Smooth muscle cell of the brain vasculature (primary cell): ENCODE measurements around the gene ZNF343.
"Not testable (repeated sequence)": the region's sequence is repeated elsewhere in the genome, so short reads cannot be mapped to it uniquely, and the experiment has no call there.

ENCODE experiments used
- DNase-seq: peaks from one replicate; pipeline ENCODE4 v3.0.0-alpha.2; 2012; ENCODE audit warnings: low read depth, low spot score

ZNF343 gene

DNA sequence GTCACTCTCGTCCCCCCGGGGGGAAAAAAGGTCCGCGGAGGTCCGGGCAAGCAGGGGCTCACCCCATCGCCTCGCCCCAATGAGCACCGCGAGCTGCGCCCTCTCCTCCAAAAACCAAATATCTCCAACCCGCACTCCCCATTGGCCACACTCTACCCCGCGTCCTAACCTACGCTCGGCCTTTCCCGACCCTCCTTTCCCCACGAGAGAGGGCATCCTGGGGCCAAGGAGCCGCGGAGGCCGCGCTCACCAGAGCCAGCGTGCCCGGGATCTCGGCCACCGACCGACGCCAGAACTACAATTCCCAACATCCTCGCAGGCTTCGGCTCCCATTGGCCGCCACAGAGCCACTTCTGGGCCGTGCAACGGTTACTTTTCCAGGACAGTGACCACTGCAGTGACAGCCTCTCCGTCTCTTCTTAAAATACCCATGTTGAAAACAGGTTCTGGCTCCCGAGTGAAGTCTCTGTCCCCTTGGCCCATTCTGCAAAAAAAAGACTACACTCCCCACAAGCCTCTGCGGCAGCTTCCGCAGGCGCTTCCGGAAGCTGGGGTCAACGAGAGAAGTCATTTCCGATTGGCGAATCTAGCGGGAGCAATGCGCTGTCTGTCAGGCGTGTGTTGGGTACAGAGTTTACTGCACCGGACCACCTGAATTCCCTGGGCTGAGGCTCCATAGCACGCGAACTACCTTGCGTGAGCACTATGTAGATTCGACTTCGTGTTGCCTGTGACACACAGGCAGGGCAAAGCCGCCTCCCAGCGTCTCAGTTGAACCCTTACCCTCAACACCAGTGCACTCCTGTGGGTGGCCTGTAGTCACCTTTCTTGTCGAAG lies at the start of gene ZNF343:
TSS of gene ZNF343 (minus strand) at position 285 of the 837 bp plus-strand sequence. CDS start 15,020 bp downstream, outside the sequence.
- DNase-seq: peak; percentile 40

DNA sequence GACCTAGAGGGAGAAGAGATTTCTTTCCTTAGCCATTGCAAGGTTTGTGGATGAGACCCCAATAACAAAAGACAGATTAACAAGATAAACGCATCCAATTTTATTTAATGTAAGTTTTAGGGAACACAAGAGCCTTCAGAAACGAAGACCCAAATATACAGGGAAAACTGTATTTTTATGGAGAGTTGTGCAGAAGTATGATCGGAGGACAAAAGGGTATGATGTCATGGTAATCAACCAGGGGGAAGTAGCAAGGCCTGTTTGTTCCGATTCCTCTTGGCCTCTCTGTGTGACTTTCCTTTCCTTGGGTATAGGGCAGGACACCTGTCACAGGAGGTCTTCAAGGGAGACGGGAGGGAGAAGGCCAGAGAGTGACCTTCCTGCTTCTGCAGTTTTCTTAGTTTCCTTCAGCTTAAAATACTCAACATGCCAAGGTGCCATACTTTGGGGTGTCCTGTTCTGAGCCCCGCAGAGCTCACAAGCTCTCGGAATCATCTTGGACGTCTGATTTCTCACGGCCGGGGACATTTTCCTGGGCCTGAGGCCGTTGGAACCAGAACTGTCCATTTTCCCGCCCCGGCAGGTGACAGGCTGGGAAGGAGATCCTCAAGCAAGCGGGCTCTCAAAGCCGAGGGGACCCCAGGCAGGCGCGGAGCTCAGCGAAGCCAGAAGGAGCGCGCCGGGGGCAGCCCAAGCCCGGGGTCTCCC lies 49.3 kb upstream of the ZNF343 start:
- no peak for DNase-seq

DNA sequence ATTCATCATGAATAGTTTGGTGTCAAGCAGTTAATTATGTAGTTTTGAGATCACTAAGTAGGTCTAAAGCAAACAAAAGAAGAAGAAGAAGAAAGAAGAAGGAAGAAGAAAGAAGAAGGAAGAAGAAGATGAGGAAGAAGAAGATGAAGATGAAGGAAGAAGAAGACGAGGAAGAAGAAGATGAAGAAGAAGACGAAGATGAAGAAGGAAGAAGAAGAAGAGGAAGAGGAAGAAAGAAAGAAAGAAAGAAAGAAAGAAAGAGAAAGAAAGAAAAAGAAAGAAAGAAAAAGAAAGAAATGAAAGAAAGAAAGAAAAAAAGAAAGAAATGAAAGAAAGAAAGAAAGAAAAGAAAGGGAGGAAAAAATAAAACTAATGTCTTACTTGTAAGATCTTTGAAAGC lies 36.9 kb upstream of the ZNF343 start:
- no peak for DNase-seq

DNA sequence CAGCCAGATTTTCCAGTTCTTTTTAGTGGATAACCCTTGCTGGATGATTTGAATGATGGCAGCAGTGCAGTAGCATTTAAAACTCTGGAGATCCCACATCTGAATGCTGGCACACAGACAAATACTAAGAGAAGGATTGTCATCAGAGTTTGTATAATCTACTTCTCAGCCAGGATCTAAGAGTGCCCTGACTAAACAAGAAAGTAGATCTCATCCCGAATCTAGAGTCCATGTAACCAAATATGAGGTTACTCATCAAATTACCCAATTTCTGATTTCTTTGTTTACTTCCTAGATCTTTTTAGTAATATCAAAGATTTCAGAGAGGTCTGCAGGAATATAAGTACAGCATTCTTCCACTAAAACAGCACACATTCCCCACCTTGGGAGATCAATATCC lies 35.5 kb upstream of the ZNF343 start:
- no peak for DNase-seq

DNA sequence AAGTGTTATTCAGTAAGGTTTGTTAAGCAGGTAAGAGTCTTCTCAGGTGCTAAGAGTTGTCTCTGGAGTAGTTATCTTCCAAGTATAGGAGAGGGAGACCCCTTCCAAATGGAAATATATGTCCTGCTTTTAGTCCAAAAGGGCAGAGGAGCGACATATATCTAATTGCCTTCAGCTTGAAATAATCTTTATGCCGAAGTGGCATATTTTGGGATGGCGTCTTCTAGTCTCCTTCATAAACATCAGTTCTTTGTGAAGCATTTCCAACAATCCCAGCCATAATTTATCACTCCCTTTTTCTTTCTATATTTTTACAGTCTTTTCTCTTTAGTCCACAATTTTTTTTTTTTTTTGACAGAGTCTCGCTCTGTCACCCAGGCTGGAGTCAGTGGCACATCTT lies 33.6 kb upstream of the ZNF343 start:
- no peak for DNase-seq

DNA sequence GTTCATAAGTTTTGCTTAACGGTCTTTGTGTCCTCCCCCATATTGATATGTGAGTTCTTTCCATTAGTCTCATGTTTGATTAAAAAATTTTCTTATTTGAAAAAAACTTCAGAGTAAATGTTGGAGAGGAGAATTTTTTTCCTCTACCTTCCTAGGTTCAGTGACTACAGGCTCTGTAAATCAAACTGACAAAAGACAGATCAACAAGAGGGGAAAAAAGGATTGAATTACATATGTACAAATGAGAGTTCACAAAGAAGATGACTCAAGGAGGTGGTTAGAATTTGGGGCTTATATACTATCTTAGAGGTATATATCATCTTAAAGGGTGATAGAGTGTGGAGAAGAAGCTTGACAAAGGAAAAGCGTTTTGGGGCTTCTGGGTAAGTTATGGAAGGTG lies 33.2 kb upstream of the ZNF343 start:
- no peak for DNase-seq

DNA sequence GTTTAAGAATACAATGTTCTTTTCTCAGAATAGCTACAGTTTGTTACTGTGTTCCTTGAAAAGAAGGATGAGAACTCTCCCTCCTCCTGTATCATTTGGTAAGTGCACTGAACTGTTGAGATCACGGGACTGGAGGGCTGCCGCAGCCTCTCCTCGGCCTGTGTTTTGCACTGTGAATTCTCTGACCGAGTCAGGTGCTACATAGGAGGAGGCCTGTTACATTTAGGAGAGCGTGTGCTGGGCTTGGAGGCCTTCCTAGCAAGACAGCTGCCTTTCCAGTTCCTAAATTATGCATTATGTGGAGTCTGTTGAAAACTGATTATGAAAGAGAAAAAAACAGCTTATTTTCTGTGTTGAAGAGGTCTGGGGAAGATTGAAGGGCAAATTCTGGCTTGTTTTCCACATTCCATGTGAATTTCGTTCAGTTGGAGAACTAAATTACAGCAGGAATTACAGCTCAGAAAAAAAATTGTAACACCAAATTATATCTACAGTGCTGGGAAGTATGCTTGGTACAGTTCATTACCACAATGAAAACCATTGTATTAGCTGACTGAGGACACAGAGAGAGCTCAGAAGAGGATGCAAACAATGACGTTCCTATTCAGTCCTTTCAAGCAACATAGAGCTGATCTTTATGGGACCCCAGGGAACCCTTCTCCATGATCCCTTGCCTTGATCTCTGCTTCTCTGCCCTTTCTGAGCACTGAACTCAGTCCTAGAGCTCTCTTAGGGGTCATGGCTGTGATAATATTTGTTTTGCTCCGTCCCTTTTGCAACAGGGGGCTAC lies 30.4 kb upstream of the ZNF343 start:
- DNase-seq: no peak

DNA sequence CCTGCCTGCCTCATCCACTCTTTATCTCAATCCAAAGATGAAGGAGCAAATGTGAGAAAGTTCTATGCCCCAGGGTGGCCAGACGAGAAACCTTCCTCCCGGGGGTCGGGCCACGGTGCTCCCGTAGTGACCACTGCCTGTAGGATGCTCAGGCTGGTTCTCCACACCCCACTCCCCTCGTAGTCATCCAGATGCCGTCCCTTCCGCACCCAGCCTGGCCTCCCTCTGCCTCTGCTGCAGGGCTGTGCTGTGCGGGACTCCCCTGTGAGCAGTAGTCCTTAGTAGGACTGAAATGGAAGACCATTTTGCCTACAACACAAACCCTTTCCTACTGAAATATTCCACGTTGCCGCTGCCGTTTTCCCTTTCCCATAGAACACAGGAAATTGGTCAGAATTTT lies 29.6 kb upstream of the ZNF343 start:
- DNase-seq: no peak

DNA sequence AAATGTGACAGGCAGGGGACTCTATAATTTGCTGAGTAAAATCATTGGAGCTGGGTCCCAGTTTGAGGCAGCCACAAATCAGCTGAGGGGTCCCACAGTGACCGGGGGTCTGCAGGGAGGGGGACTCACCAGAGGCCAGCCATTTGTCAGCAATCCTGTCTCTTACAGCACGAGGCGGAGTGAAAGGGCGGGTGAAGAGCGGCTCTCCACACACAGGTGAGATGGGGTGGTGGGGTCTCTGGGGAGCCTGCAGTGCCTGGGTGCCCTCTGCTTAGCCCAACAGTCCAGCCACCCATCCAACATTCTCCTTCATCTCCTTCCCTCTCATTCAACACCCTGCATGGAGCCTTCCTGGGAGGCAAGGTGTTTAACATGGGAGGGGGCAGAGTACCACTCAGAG lies 28.4 kb upstream of the ZNF343 start:
- no peak for DNase-seq

DNA sequence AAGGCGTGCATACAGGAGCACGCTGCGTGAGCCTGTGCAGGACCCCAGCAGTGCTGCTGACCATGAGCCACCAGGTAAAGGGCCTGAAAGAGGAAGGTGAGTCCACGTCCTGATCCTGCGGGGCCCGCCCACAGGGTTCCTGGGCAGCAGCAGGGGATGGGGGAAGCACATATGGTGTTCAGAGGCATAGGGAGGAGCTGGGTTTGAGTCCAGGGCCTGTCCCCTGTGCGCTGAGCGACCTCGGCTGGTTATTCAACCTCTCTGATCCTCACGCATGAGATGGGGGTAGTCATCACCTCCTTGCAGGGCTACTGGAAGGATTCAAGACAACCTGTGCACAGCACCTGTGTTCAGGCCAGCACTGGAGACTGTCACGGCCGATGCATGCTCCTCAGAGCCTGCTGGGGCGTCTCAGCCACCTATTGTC lies 27.9 kb upstream of the ZNF343 start, which contains the start of gene TMC2:
TSS of gene TMC2 (plus strand) at position 14 of the 427 bp plus-strand sequence. CDS start at position 63, 49 bp downstream.
- no peak for DNase-seq

DNA sequence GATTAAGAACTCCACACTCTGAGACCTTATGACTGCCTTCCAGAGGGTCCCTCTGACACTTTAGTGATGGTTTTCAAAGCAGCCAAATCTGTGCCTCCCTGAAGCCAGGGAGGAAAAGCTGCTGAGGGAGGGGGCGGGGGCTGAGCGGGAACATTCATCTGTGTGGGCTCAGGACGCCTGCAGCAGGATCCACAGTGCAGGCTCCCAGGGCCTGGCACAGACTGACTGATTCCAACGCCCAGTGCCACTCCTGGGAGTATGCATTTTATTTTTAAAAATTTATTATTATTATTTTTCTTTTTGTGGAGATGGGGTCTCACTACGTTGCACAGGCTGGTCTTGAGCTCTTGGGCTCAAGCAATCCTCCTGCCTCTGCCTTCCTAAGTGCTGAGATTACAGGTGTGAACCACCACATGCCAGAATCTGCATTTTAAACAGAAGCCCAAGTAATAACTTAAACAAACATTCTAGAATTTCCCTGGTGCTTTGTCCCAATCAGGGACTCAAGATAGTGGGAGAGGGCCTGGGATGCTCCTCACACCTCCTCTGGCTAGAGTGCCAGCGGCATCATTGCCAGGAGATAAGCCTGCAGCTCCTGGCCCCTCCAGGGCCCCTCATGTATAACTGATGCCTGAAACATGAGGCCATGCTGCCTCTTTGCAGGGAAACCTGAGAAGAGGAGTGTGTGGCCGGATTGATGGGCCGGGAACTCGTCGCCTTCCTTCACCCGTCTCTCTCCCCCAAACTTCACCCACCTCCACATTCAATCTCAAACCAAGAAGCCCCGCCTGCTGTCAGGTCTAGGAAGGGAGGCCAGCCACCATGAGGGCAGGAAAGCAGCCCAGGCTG lies 27.2 kb upstream of the ZNF343 start:
- DNase-seq: no peak

DNA sequence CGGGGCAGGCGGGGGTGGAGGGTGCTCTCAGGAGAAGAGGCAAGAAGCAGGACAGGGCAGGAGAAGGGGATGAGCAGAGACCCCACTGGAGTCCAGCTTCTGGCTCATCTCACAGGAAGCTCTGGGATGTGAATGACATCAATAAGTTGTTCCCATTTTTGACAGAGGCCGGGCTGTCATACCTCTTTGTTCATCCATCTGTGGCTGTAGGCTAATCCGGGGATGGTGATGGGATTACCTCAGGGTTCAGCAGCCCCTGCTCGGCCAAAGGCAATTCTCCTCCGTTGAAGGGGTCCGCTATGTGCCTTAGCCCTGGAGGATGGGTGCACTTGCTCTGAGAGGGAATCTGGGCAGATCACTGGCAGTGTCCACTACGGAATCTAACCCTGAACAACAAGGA lies 24.4 kb upstream of the ZNF343 start:
- DNase-seq: no peak

DNA sequence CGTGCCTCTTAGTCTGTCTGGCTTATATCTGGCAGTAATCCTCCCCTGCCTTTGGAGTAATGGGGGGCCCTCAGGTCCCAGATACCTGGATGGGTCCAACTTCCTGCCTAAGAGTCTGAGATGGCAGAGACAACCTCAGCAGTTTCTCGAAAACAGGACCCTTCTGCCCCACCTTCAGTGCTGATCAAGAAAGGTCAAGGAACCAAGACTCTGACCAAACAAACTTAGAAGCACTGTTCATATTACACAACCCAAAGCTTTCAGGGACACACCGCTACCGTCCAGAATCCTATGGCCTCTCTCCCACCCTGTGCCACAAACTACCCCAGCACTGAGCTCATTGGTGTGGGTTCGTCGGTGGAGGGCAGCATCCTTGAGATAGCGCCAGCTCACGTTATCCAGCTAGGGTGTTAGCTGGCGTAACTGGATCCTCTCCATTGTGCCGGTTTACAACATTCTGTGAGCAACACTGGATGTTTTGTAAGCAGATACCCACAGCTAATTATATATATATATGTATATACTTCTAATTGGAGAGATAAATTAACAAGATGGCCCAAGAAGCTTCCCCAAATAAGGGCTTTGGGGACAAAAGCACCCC lies 20.1 kb upstream of the ZNF343 start:
- DNase-seq: no peak

DNA sequence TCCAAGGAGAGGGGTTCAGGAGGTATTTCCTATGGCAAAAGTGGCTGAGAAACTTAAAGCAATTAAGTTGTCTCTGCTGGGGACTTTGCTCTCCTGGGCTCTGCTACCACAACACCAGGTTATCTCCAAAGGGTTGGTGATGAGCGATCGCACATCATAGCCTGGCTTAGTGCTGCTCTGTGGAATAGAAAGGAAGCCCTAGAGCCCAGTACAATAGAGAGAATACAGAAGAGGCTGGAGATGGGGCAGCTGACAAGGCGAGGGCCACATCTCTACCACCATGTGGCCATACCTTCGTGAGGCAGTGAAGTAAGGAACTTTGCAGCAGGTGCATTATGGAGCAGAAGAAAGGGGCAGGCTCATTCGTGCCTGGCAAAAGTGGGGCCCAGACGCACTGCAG lies 19.0 kb upstream of the ZNF343 start:
- no peak for DNase-seq

DNA sequence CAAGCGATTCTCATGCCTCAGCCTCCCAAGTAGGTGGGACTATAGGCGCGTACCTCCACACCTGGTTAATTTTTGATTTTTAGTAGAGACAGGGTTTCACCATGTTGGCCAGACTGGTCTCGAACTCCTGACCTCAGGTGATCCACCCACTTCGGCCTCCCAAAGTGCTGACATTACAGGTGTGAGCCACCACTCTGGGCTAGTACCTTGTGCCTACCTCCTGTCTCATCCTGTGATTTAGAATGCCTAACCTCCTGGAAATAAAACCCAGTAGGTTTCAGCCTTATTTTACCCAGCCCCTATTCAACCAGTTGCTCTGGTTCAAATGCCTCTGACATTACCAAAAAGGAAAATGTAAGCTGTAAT lies 17.5 kb upstream of the ZNF343 start:
- DNase-seq: not testable (repeated sequence)

DNA sequence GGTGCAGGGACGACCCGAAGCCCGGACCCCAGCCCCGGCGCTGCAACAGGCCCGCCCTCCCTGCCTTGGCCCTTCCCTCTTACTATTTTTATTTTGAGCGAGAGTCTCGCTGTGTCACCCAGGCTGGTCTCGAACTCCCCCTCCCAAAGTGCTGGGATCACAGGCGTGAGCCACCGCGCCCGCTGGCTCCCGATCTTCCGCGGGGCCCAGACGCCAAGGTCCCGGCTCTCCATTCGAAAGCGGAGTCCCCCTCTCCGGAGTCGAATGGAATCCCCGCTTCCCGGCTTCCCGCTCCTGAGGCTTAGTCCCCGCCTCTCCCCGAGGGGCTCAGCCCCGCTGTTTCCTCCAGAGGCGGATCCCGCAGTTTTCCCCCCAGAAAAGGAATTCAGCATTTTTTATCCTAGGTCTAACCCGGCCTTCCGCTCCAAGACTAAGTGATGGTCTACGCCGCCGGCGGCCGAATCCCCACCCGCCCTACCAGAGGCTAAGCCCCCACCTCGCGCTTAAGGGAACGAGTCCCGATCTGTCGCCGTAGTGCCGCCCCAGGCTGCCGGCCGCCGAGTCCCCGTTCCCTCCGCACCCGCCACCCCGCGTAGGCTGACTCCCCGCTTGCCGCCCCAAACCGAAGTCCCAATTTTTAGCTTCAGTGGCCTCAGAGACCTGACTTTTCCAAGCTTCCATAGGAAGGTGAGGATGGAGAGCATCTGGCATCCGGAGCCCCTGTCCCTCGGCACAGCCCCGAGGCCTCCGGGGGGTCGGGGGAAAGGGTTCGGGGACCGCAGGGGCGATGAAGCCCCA lies 16.2 kb upstream of the ZNF343 start:
- no peak for DNase-seq

DNA sequence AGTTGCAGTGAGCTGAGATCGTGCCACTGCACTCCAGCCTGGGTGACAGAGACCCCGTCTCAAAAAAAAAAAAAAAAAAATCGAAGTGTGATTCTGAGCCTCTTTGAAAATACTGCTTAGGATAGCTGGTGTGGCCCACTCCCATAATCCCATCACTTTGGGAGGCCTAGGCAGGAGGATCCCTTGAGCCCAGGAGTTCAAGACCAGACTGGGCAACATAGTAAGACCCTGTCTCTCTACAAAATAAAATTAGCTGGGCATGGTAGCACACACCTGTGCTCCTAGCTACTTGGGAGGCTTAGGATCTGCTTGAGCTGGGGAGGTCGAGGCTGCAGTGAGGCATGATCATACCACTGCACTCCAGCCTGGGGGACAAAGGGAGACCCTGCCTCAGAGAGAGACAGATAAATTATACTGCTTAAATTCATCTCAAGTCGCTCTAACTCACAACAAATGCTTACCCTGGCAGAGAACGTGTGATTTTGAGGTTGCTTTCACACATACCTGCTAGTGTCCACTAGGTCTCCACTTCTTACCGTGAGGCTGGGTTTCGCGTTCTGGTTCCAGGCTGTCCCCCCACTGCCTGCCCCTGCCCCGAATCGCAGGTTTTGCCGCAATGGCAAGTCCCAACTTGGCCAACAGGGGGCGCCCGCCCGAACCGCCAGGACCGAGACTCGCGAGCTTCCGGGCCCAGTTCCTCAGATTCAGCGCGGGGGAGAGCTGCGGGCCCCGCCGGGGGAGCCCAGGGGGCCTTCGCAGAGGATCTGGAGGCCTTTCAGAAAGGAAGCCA lies 15.4 kb upstream of the ZNF343 start:
- peak; percentile 55 for DNase-seq

DNA sequence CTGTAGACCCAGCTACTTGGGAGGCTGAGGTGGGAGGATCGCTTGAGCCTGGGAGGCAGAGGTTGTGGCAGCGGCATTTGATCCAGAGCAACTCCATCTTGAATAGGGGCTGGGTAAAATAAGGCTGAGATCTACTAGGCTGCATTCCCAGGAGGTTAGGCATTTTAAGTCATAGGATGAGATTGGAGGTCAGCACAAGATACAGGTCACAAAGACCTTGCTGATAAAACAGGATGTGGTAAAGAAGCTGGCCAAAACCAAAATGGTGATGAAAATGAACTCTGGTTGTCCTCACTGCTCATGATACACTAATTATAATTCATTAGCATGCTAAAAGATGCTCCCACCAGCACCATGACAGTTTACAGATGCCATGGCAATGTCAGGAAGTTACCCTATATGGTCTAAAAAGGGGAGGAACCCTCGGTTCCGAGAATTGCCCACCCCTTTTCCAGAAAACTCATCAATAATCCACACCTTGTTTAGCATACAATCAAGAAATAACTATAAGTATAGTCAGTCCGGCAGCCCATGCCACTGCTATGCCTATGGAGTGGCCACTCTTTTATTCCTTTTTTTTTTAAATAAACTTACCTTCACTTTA lies 14.2 kb upstream of the ZNF343 start:
- DNase-seq: not testable (repeated sequence)
